ENCODE results near the gene EPGN.

Gene EPGN

GRCh38 chr4:74308215-74308614 is at the start of gene EPGN:
Gene EPGN (plus strand): TSS chr4:74308470. CDS start chr4:74308534, 64 bp downstream.
- DNase-seq (ENCODE audit: low read depth), result no peak
- no peak for TF ChIP-seq CTCF (IDR thresholded peaks at IDR 0.05; ENCODE audit: control insufficient read depth, extremely low read depth, insufficient read depth)

GRCh38 chr4:74258963-74259362 is 49.3 kb upstream of the EPGN start:
- H3K4me3 ChIP-seq (ENCODE audit: low read depth, low read length), result no peak overlapping the region
- TF ChIP-seq CTCF (IDR thresholded peaks at IDR 0.05; ENCODE audit: control insufficient read depth, extremely low read depth, insufficient read depth), result no peak
- peak; percentile 50 for DNase-seq (ENCODE audit: low read depth)

More at GRCh38 chr4:74308215-74308614, at the start of gene EPGN:
- no peak within 1 kb of the TSS for H3K4me3 ChIP-seq (ENCODE audit: low read depth, low read length)

- DNase-seq (ENCODE audit: low read depth), result no peak
- no peak for TF ChIP-seq CTCF (IDR thresholded peaks at IDR 0.05; ENCODE audit: control insufficient read depth, extremely low read depth, insufficient read depth)
- H3K4me3 ChIP-seq (ENCODE audit: low read depth, low read length), result no peak overlapping the region
Observed at GRCh38 chr4:74260036-74260435, 48.2 kb upstream of the EPGN start.

GRCh38 chr4:74262522-74262921 is 45.7 kb upstream of the EPGN start:
- no peak overlapping the region for H3K4me3 ChIP-seq (ENCODE audit: low read depth, low read length)
- TF ChIP-seq CTCF (IDR thresholded peaks at IDR 0.05; ENCODE audit: control insufficient read depth, extremely low read depth, insufficient read depth), result no peak
- DNase-seq (ENCODE audit: low read depth), result peak; percentile 13

GRCh38 chr4:74263551-74263950 is 44.7 kb upstream of the EPGN start:
- TF ChIP-seq CTCF (IDR thresholded peaks at IDR 0.05; ENCODE audit: control insufficient read depth, extremely low read depth, insufficient read depth), result no peak
- no peak overlapping the region for H3K4me3 ChIP-seq (ENCODE audit: low read depth, low read length)
- DNase-seq (ENCODE audit: low read depth), result no peak

GRCh38 chr4:74266081-74266480 is 42.2 kb upstream of the EPGN start:
- H3K4me3 ChIP-seq (ENCODE audit: low read depth, low read length), result no peak overlapping the region
- TF ChIP-seq CTCF (IDR thresholded peaks at IDR 0.05; ENCODE audit: control insufficient read depth, extremely low read depth, insufficient read depth), result no peak
- DNase-seq (ENCODE audit: low read depth), result no peak

GRCh38 chr4:74267998-74268606 is 40.2 kb upstream of the EPGN start:
- no peak for DNase-seq (ENCODE audit: low read depth)

More at GRCh38 chr4:74267998-74268606, 40.2 kb upstream of the EPGN start:
- H3K4me3 ChIP-seq (ENCODE audit: low read depth, low read length), result no peak overlapping the region
- TF ChIP-seq CTCF (IDR thresholded peaks at IDR 0.05; ENCODE audit: control insufficient read depth, extremely low read depth, insufficient read depth), result no peak

All from LNCaP clone FGC (cell line).